SJCRH30 (cell line): ENCODE data around the gene GRHL3. TPM values are rescaled to one million over a fixed set of nuclear protein-coding genes. Genes with fewer than 3 reads are reported as not detected.

ENCODE experiments used
- DNase-seq, 2 experiments: peaks; one replicate each; pipeline ENCODE4 v3.0.0-alpha.2; 2015 to 2020
- H3K27ac ChIP-seq: fragments of 250-450 bp; sonication (Bioruptor Pico); 2 replicates; pipeline ENCODE4 v1.5.1; 2020; ENCODE audit warnings: mild to moderate bottlenecking, moderate library complexity
- H3K27me3 ChIP-seq: fragments of 250-450 bp; sonication (Bioruptor Pico); 2 replicates; pipeline ENCODE4 v1.5.1; 2020; ENCODE audit warnings: mild to moderate bottlenecking, moderate library complexity
- H3K36me3 ChIP-seq: fragments of 250-450 bp; sonication (Bioruptor Pico); 2 replicates; pipeline ENCODE4 v1.5.1; 2020; ENCODE audit warnings: mild to moderate bottlenecking, moderate library complexity
- H3K4me1 ChIP-seq: fragments of 250-450 bp; sonication (Bioruptor Pico); 2 replicates; pipeline ENCODE4 v1.5.1; 2020; ENCODE audit warnings: mild to moderate bottlenecking, moderate library complexity
- H3K4me3 ChIP-seq: fragments of 250-450 bp; sonication (Bioruptor Pico); 2 replicates; pipeline ENCODE4 v1.5.1; 2020; ENCODE audit warnings: mild to moderate bottlenecking, moderate library complexity
- H3K9me3 ChIP-seq: fragments of 250-450 bp; sonication (Bioruptor Pico); replicated peaks from 2 replicates; pipeline ENCODE4 v1.5.1; 2020; ENCODE audit warnings: mild to moderate bottlenecking, moderate library complexity
- total RNA-seq: library from RNA; depleted of rRNA; stranded (reverse); fragments of >200 nt; shearing (Covaris generic); gene quantifications from 2 replicates; pipeline ENCODE4 v1.2.3, GENCODE V29; 2014

Gene GRHL3
- total RNA-seq, 1 experiment from 2014 or later, result not detected

DNA sequence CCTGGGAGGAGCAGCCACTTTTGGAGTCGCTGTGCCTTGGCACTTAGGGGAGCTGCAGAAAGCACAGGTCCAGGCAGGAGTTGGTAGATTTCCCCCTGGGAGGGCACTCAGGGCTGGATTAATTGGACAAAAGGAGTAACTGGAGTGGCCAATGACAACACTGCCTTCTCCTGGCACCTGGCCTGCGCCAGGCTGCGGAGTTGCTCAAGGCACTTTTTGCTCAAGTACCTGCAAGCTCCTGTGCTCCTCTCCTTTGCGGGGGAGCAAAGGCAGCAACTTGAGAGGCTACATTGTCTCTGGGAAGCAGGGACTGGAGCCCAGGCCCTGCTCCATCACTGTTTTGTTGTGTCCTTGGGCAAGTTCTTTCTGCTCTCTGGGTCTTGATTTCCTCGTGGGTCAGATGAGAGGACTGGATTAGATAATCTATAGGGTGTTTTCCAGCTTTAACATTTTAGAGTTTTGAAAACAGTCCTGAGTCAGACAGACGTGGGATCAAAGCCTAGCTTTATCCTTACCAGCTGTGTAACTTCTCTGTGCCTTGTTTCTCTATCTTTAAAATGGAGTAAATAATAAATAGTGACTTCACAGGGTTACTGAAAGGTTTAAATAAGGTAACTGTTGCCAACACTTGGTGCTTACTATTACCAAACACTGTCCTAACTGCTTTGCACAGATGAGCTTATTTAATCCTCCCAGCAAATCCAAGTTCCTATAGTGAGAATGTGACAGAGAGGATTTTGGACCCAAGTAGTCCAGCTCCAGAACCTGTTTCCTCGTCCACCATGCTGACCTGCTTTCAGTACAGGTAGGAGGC lies 18.0 kb upstream of the GRHL3 start:
- no peaks in the 10 kb centered on the region for H3K9me3 ChIP-seq
- H3K36me3 ChIP-seq, result no peaks in the 10 kb centered on the region
- no peak overlapping the region for H3K27ac ChIP-seq
- H3K4me3 ChIP-seq, result no peak overlapping the region
- H3K4me1 ChIP-seq, result no peaks in the 10 kb centered on the region
- H3K27me3 ChIP-seq, result peaks cover 27% of the 10 kb centered on the region
- no peak for DNase-seq

DNA sequence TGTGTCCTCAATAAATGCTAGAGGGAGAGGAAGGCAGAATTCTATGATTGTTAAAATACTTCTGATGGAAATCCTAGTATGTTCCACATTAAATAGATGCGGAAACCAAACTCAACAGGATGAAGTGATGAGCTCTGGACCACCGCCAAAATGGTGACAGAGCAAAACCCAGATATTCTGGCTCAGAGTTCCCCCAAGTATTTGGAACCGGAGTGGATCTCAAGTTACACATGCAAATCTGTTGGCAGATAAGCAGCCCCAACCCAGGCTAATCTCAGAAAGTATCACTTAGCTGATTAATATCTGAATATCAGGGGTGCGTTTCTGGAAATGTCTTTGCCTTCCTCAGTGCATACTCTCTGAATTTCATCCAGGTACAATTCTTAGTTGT lies 17.4 kb upstream of the GRHL3 start:
- H3K27me3 ChIP-seq, result peaks cover 30% of the 10 kb centered on the region
- DNase-seq, result no peak
- H3K4me1 ChIP-seq, result no peaks in the 10 kb centered on the region
- no peak overlapping the region for H3K27ac ChIP-seq
- no peak overlapping the region for H3K4me3 ChIP-seq
- no peaks in the 10 kb centered on the region for H3K36me3 ChIP-seq
- no peaks in the 10 kb centered on the region for H3K9me3 ChIP-seq

DNA sequence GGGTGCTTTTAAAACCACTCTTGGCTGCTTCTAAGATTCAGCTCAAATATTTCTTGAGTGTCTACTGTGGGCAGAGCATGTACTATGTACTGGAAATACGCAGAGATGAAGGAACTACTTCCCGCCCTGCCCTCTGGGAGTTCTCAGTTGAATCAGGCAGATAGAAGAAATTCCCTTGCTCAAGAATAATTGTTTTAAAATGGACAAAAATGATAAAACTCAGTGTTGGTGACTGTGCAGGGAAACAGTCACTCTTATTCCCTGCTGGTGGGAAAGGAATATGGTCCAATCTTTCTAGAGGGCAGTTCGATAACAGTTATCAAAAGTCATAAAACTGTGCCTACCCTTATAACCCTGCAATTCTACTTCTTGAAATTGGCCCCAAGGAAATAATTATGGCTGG lies 16.9 kb upstream of the GRHL3 start:
- no peaks in the 10 kb centered on the region for H3K36me3 ChIP-seq
- H3K4me1 ChIP-seq, result no peaks in the 10 kb centered on the region
- no peaks in the 10 kb centered on the region for H3K9me3 ChIP-seq
- H3K27me3 ChIP-seq, result peaks cover 30% of the 10 kb centered on the region
- H3K27ac ChIP-seq, result no peak overlapping the region
- no peak overlapping the region for H3K4me3 ChIP-seq
- DNase-seq, result no peak

DNA sequence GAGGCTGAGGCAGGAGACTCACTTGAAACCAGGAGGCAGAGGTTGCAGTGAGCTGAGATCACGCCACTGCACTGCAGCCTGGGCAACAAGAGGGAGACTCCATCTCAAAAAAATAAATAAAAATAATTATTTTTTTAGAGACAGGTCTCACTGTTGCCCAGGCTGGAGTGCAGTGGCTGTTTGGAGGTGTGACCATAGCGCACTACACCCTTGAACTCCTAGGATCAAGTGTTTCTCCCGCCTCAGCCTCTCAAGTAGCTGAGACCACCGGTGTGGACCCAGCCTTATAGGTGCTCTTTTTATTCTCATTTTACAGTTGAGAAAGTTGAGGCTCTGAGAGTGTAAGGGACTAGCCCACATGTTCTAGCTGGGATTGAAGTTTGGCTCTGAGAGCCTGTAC lies 15.6 kb upstream of the GRHL3 start:
- Histone ChIP-seq H3K4me1 (no peaks in the 10 kb centered on the region), H3K27me3 (peaks cover 25% of the 10 kb centered on the region), H3K9me3 (no peaks in the 10 kb centered on the region), H3K27ac (no peak overlapping the region), H3K4me3 (no peak overlapping the region), H3K36me3 (no peaks in the 10 kb centered on the region)
- DNase-seq, result no peak

DNA sequence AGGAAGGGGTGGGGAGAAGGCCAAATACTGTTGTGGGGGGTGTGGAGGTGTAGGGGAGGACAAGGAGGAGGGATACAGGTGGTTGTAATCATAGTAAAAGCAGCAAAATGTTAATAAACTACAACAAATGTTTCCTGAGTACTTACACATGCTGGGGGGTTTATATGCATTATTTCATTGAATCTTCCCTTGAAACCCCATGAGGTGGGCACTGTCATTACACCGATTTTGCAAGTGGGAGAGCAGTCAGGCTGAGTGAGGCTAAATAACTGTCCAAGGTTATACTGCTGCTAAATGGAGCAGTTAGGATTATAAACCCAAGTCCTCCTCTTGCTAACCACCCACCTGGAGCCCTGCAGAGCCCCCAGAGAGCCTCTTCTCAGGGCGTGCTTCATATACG lies 14.4 kb upstream of the GRHL3 start:
- H3K4me3 ChIP-seq, result no peak overlapping the region
- no peaks in the 10 kb centered on the region for H3K9me3 ChIP-seq
- no peak for DNase-seq
- no peak overlapping the region for H3K27ac ChIP-seq
- H3K36me3 ChIP-seq, result no peaks in the 10 kb centered on the region
- H3K4me1 ChIP-seq, result no peaks in the 10 kb centered on the region
- H3K27me3 ChIP-seq, result peaks cover 22% of the 10 kb centered on the region; the same call in 1 of the 2 replicates

DNA sequence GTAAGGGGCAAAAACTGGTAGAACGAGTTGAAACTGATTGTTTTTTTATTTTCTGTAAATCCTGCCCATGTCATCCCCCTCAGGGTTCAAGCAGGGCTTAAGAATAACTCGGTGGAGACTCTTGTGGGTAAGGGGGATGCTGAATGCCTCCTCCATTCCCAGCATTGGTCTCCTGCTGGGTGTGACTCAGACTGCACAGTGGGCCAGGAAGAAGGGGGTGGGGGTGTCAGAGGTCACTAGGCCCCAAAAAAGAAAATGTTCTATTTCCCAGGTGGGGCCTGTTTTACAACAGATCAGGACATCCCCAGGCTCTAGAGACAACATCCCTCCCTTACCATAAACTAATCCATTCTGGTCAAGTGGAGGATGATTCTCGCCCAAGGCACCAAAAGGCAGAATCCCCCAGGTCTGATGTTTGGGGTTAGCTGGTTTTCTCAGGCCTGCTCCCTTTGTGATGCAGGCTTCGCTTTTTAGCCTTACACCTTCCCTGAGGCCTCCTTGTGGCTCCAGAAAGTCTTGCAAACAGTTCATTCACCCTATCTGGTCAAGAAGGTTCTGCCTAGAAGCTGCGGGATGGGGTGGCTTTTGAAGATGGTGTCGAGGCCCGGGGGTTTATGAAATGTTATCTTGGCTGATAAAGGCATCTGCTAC lies 10.7 kb upstream of the GRHL3 start:
- Histone ChIP-seq H3K9me3 (no peaks in the 10 kb centered on the region), H3K36me3 (no peaks in the 10 kb centered on the region), H3K27me3 (peaks cover 37% of the 10 kb centered on the region; the same call in 1 of the 2 replicates), H3K4me3 (no peak overlapping the region), H3K27ac (no peak overlapping the region), H3K4me1 (no peaks in the 10 kb centered on the region)
- DNase-seq, result no peak

DNA sequence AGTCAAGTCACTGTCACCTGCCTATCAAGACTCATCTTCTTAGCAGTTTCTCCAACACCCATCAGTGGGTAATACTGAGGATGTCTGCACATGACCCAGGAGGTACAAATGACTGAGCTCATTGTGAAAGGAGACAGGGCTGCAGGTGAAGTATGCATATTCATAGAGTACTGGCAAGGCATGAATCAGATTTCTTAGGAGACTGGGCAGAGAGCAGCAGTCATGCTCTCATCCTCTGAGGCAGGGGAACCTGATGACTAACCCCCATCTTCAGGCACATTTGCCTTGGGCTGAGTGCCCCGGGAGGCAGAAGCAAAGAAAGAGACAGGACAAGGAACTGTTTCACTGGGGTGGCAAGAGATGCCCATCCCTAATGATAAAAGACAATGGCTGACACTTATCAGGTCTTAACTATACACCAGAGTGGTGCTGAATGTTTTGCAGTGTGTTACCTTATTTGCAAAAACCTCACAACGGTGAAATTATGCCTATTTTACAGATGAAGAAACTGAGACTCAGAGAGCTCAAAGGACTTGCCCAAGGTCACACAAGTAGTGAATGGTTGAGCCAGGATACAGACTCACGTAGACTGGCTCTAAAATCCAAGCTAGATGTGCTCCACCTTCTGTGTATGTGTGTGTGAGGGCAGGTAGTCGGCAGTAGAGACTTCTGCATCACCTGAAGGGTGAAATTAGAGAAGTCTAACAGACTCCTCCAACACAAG lies 9.2 kb upstream of the GRHL3 start:
- DNase-seq, result no peak
- no peak overlapping the region for H3K4me3 ChIP-seq

DNA sequence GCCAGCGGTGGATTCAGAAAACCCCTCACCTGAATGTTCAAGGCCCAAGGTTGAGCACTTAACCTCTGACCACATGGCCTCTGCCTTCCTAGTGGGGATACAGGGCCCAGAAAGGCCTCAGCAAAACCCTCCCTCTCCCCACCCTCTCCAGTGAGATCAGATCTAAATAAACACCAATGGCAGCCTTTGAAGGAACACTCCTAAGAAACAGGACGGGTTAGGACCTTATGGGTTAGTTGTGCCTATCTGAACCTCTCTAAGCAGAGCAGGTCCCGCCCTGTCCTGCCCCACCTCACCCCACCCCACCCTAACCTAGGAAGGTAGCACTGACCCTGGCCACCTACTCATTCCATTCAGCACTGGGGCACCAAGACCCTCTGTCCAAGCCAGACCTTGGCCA lies 7.9 kb upstream of the GRHL3 start:
- no peak for DNase-seq

More for the DNA sequence above, 9.2 kb upstream of the GRHL3 start:
- Histone ChIP-seq H3K27ac (no peak overlapping the region), H3K27me3 (peaks cover 34% of the 10 kb centered on the region; the same call in 1 of the 2 replicates), H3K9me3 (no peaks in the 10 kb centered on the region), H3K36me3 (no peaks in the 10 kb centered on the region), H3K4me1 (no peaks in the 10 kb centered on the region)

DNA sequence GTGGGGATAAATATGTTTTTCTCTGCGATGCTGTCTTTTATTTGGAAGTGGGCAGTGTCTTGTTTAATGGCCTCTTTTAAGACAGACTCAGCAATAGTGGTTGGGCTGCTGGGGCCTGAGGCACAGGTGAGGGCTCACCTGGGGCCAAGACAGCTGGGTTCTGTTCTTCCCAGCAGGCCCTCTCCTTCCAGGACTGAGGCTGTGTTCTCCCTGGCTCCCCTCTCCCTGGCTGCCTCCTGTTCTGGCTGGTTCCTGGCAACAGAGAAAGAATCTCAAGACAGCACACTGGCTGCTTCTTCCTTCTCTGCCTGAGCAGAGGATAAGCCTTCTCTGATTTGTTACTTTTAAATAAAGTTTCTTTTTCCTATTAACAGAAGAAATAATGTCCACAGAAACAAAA lies 7.4 kb upstream of the GRHL3 start:
- DNase-seq, result no peak
- Histone ChIP-seq H3K4me3 (no peak overlapping the region), H3K27ac (no peak overlapping the region), H3K4me1 (no peaks in the 10 kb centered on the region), H3K27me3 (peaks cover 21% of the 10 kb centered on the region), H3K36me3 (no peaks in the 10 kb centered on the region), H3K9me3 (no peaks in the 10 kb centered on the region)

More for the DNA sequence above, 7.9 kb upstream of the GRHL3 start:
- no peaks in the 10 kb centered on the region for H3K9me3 ChIP-seq
- H3K36me3 ChIP-seq, result no peaks in the 10 kb centered on the region
- no peak overlapping the region for H3K27ac ChIP-seq
- H3K4me3 ChIP-seq, result no peak overlapping the region
- no peaks in the 10 kb centered on the region for H3K4me1 ChIP-seq
- H3K27me3 ChIP-seq, result peaks cover 23% of the 10 kb centered on the region; the same call in 1 of the 2 replicates

DNA sequence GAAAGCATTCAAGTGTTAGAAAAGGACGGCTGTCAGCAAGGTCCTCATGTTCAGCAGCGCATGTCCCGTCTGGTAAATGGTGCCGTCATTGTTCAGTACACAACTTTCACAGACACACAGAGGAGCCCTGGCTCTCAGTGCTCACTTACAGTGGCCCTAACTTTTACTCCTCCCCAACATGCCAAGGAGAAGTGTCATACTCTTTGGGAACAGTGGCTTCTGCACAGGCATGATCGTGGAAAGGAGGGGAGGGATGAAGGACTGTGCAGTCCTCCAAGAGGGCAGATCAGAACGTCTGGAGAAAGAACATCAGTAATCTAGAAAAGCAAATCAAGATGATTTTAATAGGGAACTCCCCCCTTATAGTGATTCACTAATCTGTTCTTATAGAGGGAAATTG lies 3.8 kb upstream of the GRHL3 start:
- no peaks in the 10 kb centered on the region for H3K4me1 ChIP-seq
- H3K4me3 ChIP-seq, result no peak overlapping the region
- H3K27me3 ChIP-seq, result peaks cover 21% of the 10 kb centered on the region
- H3K36me3 ChIP-seq, result no peaks in the 10 kb centered on the region
- no peaks in the 10 kb centered on the region for H3K9me3 ChIP-seq
- H3K27ac ChIP-seq, result no peak overlapping the region
- no peak for DNase-seq

DNA sequence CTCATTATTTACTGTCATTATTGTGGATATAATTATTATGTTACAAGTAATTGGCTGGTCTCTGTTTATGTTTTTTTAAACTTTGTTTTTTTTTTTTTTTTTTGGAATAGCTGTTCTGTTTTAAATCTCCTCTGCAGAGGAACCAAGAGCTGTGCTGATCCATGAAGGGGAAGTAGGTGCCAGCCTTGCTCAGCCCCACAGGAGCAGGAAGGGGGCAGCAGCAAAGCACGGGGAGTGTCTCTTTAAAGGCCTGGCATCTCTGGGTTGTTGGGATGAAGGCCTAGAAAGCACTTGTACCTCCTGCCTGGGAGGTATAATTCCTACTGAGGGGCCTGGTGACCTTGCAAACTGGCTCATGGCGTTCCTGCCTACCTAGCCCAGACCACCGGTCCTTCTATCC lies 2.5 kb upstream of the GRHL3 start:
- DNase-seq, result no peak
- no peak overlapping the region for H3K27ac ChIP-seq
- H3K4me1 ChIP-seq, result no peaks in the 10 kb centered on the region
- no peak overlapping the region for H3K4me3 ChIP-seq
- H3K36me3 ChIP-seq, result no peaks in the 10 kb centered on the region
- peaks cover 24% of the 10 kb centered on the region for H3K27me3 ChIP-seq
- no peaks in the 10 kb centered on the region for H3K9me3 ChIP-seq

DNA sequence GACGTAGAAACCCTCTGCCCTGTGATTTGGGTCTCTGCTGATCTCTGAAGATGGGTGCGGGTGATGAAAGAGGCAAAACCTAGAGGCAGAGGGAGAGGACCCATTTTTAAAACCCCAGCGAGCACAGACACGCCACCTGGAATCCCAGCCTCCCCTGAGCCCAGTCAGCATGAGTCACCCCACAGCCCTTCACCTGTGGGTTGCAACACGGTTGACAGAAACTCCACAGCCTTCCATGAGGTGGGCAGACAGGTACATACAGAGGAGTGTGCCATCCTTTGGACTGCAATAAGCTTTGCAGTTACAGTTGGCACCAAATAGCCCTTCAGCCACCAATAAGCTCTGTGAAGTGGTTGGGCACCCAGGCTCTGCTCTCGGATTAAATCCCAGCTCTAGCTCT lies 2.1 kb upstream of the GRHL3 start:
- Histone ChIP-seq H3K4me1 (no peaks in the 10 kb centered on the region), H3K9me3 (no peaks in the 10 kb centered on the region), H3K36me3 (no peaks in the 10 kb centered on the region), H3K27me3 (peaks cover 19% of the 10 kb centered on the region), H3K27ac (no peak overlapping the region), H3K4me3 (no peak overlapping the region)
- no peak for DNase-seq

DNA sequence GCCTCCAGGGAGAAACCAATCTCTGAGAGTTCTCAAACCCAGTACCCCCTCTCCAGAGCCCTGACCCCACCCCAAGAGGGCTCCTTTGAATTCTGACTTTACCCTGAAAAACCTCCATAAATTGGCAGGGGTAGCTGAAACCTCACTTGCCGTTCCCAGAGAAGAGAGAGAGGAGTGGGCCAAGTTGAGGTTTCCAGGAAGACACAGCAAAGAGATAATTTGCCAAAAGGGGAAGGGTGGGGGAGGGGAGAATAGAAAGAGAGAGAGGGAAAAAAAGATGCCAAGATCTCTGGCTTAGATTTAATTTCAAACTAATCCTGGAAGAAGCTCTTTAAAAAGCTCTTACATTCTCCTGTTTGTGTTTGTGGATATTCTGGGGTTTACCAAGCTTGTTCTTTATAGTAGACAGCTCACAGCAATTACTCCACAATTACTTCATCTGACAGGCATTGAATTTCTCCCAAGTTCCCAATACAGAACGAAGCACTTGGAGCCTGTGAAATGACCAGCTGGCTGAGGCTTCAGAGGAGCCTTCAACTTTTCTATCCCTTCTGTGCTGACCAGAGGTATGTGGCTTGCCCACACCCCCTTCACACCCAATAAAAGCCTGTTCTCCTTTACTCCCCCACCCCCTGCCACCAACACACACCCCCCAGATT lies 1.1 kb upstream of the GRHL3 start:
- DNase-seq, result no peak
- Histone ChIP-seq H3K27ac (no peak overlapping the region), H3K4me3 (no peak overlapping the region), H3K9me3 (no peaks in the 10 kb centered on the region), H3K4me1 (0 out of 2 replicates have a peak, but pooled peaks cover 7% of the 10 kb centered on the region), H3K36me3 (no peaks in the 10 kb centered on the region), H3K27me3 (peaks cover 24% of the 10 kb centered on the region)

DNA sequence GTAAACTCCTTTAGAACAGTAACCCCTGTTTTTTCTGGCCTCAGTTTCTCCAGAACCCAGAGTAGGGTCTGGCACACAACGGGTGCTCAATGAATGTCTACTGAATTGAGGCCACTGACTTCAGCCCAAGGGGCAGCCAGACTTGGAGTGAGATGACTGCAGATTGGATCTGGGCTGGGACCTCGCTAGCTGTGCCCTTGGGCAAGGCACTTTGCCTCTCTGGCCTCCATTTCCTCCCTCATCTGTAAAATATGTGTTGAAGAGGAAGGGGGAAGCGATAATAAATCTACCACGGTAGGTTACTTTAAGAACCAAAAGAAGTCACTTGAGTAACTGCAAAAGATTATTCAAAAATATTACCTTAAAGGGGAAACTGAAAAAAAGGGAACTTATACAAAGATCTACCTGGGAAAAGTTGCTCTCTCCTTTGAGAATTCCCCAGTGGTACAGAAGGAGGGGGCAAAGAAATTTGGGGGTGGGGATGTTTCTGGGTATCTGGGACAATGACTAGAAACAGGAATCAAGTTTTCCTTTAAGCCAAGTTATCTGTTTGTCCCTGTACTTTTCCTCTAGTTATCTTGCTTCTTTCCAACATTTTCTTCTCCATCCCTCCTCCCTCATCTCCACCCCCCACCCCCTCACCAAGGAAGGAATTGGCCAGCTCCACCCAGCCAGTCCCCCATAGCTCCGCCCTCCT lies 394 bp upstream of the GRHL3 start:
- Histone ChIP-seq H3K27ac (no peak overlapping the region), H3K4me1 (0 out of 2 replicates have a peak, but pooled peaks cover 7% of the 10 kb centered on the region), H3K4me3 (no peak overlapping the region), H3K9me3 (no peaks in the 10 kb centered on the region), H3K27me3 (peaks cover 31% of the 10 kb centered on the region), H3K36me3 (no peaks in the 10 kb centered on the region)
- no peak for DNase-seq
